ENCODE measurements around the gene PSMC5.
A peak's percentile ranks its signal among the peaks of the same experiment; 100 is the strongest.

Gene PSMC5

DNA sequence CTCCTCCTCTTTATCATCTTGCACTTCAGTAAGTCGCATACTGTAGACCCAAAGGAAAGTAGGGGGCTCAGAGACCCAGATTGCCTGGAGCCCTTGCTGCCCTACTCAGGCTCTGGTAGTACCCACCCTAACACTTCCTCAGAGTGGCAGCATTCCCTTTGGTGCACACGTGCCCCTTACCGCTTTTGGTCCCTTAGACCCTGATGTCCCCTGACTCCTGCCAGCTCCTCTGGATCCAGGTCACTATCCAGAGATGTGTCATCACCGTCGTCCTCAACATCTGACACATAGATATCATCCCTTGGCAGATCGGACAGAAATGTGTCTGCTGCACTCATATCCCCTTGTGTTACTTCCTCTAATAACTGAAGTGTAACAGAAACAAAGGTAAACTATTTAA, 5.4 kb upstream of the PSMC5 start:
- no peak for DNase-seq

DNA sequence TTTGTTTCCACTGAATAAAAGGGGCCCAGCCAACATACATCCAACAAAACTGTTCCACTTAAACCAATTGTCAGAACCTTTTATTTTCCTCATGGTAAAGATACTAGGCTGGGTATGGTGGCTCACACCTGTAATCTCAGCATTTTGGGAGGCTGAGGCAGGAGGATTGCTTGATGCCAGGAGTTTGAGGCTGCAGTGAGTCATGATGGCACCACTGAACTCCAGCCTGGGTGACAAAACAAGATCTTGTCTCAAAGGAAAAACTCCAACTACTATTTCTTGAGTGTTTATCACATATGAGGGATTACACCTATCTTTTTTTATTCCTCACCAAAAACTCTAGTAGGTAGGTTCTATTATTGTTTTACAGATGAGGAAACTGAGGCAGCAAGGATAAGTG, 4.7 kb upstream of the PSMC5 start:
- DNase-seq, result no peak

DNA sequence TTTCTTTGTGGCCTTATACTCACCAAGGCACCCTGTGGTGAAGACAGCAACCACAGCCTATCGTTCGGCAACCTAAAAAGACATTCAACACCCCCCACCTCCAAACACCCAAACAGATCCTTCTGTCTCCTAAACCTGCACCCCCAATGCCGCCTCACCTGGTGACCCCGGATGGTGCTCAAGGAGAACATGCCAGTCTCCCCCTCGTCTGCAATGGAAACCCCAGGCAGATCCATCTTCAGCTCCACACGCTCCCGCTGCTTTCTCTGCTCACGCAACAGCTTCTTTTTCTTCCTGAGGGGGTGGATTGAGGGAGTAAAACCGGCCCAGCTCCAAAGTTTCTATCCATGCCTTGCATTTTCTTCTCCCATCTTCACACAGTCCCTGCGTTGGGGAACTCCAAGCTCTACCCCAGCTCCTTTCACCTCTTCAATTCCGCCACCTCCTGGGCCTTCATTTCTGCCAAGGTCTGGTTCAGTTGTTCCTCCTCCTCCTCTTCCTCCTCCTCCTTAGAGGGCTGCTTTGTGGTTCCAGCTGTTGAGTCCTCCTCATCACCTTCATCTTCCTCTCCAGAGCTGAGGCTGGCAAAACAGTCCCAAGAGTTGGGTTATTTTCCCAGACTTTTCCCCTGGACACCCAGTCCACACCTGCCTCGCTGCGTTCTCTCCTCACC, 3.4 kb upstream of the PSMC5 start:
- DNase-seq, result no peak

DNA sequence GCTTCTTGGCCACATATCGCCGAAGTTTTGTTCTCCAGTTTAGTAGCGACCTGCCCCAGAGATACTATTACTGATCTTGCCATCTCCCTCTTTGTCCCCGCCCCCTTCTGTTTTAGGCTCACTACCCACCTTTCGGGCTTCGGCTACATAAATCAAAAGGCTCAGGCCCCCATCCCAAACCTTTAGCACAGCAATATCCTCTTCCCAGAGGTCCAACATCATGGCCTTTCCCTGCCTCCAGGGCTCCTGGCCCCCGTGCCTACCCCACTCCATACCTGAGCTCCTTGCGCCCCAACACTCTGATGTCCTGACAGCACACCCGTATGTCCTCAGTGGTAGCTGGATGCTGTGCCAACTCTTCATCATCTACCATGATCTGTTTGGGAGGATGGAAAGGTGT, 2.9 kb upstream of the PSMC5 start:
- no peak for DNase-seq

DNA sequence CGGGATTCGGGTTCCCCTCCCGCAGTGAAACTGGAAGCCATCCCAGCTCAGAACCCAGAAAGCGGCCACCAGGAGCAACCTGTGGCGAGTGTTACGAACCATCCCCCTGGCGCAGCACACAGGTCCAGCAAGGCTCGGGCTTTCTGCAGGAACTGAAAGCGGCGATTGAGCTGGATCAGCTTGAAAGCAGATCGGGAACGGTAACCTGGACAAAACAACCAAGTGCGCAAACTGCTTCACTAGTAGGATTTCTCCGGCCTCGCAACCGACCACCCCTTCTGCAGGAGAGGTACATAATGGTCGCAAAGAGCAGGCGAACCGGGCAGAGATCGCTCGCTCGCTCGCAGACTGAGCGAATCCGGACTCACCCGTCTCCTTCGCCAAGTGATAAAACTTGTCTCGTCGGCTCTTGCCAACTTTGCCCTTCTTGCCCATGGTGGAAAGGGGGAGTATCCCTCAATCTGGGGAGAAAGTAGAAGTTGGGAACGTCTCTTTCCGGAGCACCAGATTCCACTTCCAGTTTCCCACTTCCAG, 696 bp upstream of the PSMC5 start:
- no peak for DNase-seq

DNA sequence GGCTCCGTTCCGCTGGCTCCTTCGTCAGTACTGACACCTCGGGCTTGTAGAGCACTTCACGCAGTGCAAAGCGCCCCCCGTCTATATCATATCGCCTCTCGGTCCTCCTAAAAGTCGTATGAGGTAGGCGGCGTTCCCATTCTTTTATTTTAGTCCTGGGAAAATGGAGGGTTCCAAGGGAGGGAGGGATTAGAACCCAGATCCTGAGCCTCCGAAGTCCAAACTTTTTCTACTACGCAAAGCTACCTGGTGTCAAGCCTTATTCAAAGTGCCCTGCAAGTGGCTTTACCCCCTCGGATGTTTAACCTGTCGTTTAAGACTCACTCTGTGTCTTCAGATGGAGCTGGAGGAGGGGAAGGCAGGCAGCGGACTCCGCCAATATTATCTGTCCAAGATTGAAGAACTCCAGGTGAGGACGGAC, 580 bp downstream of the PSMC5 start:
- DNase-seq, result no peak

DNA sequence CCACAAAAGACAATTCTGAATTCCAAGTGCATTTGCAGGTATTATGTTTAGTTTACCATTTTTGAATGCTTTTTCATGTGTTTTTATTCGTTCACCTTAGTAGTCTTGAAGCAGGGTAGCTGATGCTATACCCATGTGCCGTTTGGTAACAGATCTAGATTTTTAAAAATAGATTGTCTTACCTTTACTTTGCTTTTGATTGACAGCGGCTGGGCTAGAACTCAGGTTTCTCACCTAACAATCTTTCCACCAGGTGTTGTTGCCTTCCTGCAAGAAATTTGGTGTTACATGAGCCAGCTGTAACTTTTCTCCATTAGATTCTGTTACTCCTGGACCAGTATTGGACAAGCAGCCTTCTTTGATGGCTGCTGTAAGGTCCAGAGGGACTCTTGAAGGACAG, 1.7 kb downstream of the PSMC5 start:
- DNase-seq, result no peak

DNA sequence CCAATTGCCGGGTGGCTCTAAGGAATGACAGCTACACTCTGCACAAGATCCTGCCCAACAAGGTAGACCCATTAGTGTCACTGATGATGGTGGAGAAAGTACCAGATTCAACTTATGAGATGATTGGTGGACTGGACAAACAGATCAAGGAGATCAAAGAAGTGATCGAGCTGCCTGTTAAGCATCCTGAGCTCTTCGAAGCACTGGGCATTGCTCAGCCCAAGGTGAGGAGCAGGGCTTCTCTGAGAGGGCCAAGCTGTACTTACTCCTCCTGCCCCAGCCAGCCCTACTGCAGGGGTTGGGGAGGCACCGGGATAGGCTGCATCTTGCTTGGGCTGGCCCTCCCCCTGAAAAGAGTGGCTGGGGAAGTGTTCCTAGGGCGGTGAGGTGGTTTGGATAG, 3.0 kb downstream of the PSMC5 start:
- no peak for DNase-seq

DNA sequence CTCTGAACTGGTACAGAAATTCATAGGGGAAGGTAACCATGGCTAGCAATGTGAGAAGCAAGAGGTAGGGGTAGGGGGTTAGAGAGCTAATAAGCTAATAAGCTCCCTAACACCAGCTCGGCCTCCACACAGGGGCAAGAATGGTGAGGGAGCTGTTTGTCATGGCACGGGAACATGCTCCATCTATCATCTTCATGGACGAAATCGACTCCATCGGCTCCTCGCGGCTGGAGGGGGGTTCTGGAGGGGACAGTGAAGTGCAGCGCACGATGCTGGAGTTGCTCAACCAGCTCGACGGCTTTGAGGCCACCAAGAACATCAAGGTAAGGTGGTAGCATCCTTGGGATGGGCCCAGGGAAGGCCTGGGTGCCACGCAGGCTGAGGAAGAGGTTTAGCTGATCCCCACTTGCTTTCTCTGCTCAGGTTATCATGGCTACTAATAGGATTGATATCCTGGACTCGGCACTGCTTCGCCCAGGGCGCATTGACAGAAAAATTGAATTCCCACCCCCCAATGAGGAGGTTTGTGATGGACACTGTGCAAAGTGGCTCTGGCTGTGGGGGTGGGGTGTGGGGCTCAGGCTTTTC, 3.8 kb downstream of the PSMC5 start:
- DNase-seq, result no peak

DNA sequence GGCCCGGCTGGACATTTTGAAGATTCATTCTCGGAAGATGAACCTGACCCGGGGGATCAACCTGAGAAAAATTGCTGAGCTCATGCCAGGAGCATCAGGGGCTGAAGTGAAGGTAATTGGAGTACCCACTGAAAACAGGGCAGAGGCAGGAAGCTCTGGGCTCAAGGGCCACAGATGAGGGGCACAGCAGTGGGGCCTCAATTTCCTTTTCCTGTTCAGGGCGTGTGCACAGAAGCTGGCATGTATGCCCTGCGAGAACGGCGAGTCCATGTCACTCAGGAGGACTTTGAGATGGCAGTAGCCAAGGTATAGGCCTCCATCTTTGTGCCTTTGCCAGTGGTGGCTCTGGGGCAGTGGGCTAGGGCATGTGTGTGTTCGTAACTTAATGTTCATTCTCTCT, 4.3 kb downstream of the PSMC5 start:
- no peak for DNase-seq

DNA sequence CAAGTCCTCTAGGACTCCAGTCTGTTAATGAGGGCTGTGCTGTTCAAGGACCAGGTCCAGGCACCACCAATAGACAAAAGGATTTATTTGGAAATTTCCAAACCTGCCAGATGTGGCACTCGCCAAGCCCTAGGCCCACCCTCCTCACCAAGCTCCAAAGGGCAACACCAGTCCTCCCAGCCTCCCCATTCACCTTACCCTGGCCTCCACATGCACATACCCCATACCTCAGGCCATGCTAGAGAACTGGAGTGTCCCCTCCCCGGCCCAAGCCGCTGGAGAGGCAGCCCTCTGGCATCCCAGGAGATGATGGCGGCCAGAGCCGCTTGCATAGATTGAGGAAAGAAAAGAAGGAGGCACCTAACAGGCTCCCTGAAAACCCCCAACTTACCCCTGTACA, 4.8 kb downstream of the PSMC5 start:
- no peak for DNase-seq

DNA sequence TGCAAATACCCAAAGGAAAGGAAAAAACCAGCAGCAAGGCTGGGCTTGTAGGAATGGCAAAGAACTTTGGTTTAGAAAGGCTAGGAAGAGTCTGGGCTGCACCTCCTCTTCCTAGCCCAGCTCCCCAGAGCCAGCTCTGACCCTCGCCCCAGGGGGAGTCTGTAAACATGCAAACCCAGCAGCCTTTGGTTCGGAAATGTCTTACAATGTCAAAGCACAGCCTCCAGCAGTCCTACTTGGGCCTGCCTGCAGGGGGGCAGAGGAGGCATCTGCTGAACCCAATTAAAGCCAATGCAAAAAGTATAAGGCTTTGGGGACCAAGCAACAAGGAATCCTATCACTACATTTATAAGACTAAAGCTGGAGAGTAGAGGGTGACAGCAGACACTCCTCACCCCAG, 5.2 kb downstream of the PSMC5 start:
- no peak for DNase-seq

DNA sequence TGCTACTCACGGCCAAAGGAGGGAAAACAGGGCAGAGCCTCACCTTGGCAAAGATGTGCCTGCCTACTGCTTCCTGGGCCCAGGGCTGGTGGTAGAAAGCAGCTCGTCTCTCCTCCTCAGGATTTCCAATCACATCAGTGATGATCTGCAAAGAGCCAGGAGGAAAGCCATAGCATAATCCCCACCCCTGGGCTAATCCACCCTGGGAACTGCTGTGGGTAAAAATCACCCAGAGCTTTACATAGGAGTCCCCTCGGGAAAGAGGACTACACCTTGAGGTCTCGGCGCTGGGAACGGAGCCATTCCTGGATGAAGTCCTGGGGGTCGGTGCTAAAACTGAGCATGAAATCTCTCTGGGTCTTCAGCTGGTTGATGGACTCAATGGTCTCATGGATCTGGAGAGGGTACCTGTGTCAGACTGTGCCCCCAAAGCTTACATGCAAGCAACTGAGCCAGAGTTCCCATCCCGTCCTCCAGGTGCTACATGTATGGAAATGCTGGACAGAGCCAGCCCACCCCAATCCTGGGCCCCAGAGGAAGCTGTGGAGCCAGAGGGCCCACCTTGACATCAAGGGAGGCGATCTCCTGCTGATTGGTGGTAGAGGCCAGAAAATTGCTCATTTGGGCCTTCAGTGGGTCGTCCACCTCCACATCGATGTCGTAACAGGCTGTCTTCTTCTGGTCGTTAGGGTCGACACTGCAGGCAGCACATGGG, 6.0 kb downstream of the PSMC5 start:
- DNase-seq, result no peak

DNA sequence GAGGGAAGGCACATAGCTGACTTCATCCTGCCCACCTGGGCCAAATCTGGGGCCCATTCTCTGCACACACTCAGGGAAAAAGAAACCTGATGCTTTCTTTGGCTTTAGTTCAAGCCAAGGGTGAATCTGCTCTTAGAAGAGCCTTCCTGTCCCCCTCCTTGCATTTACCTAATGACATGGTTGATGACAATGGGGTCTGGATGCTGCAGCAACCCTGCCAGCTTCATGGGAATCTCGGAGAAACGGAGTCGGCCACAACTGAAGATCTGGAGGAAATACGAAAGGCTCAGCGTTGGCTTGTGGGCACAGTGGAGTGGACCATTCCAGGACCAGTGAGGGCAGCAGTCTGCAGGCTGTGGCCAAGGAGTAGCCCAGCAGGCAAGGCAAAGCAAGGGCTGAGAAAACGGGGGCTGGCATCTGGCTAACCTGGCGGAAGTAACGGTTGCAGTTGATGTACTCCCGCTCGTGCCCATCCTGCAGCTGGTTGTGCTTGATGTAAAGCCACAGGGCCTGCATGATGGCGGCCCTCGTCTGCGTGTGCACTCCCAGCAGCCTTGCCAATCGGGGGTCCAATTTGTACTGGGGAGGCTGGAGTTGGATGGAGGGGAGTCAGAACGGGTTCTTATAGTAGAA, 6.6 kb downstream of the PSMC5 start:
- DNase-seq, result no peak

DNA sequence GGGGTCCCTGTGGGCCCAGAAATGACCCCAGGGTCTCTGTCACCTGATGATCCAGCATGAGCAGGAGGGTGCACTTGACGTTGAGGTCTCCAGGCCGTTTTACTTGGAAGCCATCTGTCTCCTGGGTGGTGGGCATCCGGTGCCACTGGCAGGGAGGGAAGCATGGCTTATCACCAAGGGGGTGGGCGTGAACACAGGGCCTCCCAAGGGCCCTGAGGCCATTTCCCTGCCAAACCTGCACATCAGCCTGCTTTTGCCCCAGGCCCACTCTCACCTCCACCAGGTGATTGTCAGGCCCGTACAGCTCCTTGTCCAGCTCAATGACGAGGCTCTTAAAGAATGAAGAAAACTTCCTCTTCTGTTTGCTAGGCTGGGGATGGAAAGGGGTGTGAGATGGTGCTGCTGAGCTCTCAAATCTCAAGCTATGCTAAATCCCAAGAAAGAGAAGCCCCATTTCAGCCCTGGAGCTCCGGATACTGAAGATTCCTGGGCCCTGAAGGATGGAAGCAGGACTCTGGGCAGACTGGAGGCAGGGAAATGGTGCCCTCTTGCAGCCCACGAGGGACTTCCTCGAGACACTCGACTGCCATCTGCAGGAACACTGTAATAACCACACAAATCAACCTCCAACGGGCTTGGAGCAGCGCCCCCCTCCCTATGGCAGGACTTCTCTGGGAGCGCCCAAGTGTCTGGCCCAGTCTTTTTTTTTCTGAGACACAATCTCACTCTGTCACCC, 7.4 kb downstream of the PSMC5 start:
- DNase-seq, result peak; percentile 63

DNA sequence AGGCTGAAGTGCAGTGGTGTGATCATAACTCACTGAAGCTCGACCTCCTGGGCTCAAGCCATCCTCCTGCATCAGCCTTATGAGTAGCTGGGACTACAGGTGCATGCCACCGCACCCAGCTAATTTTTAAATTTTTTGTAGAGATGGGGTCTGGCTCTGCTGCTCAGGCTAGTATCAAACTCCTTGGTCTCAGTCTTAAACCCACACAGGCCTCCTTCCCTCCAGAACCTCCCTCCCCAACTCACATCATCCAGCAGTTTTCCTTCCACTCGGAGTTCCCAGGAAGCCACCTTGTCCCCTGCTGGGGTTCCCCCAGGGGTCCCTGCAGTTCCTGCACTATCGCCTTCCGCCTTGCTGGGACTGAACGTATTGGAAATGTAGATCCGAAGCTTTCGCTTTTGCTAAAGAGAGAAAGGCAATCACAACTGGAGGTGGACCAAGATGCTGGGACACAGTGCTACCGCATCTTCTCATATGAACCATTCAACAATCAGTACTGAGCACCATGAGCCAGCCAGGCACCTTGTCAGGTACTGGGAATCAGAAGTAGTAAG, 8.0 kb downstream of the PSMC5 start:
- no peak for DNase-seq

DNA sequence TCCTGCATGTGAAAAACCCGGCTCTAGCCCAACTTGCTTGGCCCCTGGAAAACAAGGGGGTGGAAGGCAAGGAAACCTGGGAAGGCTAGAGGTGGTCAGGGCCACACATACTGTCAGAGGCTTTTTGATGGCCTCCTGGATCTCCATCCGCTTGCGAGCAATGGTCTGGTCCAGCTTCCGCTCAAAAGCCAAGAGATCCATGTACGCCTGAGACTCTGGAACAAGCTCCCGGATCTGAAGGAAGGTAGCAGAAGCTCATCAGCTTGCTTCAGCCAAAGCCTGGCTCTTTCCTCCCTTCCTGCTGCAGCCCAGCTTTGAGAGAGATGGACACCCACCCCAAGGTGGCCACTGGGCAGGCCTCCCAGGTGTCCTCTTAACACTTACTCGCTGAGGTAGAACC, 9.6 kb downstream of the PSMC5 start:
- DNase-seq, result no peak

DNA sequence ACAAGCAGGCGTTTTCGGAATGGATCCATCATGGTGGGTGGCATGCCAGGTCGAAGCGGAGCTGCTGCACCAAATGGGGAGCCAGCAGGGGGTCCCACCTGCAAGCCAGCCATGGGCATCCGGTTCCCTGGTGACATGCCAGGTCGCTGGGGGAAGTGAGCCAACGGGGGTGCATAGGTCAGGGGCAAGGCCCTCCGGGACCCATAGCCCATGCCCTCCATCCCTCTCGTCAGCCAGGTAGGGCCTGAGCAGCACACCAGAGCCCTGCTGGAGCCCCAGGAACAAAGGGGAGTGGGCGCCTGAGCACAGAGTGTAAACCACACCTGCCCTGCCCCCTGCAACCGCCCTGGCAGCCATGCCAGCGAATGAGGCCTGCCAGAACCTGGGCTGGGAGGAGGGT, 10.2 kb downstream of the PSMC5 start:
- DNase-seq, result no peak

DNA sequence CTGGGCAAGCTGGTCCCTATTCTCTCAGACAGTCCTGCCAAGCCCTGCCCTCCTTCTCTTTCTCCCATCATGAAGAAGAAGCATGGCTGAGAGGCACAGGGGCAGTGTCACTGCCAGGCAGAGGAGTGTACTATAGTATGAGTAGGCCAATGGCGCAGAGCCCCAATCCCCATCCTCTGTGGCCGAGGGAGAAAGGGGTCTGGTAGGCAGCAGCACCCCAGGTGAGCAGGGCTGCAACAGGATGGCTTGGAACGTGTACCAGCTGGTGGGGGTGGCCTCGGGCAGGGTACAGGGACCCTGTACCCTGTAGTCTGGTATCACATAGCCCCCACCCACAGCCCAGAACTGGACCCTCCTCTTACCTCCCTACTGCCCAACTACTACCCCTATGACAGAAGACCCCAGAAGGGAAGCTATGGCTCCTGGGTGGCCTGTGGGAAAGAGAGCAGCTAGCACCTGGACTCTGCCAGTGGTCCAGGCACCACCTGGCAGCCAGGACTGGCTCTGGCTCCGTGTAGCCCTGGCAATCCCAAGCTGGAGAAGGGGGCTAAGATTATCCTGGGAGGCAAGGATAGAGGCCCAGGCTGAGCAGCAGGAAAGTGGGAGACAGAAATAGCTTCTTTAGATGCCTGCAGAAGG, 10.8 kb downstream of the PSMC5 start:
- no peak for DNase-seq

DNA sequence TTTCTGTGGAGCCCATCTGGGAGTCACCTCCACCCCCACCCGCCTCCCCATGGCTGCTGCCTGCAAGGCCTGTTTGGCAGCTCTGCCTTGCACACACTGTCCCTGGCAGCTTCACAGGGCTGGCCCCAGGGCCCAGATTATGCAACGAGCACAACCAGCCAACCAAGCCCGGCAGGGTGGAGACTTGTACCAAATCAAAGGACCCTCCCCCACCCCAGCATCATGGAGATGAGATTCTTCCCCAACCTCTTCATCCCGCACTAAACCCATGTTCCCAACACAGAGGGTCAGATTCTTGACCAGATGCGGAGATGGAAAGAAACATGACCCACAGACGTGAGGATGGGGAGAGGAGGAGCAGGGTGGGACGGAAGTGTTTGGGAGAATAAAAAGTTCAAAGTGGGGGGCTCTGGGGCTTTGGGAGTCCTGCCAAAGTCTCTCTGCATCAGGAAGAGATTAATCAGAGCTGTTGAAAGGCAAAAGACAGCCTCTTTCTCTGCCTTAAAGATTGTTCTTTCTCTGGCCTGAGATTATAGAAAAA, 11.5 kb downstream of the PSMC5 start:
- no peak for DNase-seq

DNA sequence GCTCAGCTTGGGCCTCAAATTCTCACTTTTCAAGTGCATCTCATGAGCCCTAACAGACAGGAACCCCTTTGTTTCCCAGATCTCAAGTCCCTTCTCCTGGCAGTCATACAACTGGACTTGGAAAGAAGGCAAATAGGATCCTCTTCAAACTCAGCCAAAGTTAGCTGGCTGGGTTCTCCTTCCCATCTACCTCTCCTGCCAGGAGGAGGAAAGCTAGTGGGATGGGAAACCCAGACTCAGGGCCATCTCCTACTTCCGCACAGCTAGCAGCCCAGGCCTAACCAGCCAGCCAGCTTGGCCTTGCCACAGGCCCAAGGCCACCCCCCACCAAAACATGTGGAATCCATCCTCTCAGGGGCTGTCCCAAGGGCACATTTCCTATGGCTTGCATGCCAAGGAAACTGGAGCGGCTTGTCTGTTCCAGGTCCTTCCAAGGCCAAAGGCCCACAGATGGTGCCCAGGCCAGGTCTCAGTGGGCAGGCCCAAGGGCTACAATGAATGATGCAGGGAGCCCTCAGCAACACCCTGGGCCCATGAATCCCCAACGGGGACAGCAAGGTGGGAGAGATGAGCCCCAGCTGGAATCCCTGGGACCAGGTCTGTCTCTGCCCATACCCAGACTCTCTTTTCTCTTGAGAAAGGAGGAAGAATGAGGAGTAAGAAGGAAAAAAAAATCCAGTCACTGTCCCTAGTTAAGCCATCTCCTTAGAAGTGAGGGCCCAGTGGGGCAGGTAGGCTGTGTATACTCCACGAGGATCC, 13.5 kb downstream of the PSMC5 start:
- no peak for DNase-seq

Measured in CD4-positive, alpha-beta T cell treated with Interleukin-15 for 1 hour (primary cell).